OCI-LY3 (cell line): ENCODE data around the gene ZNF232.

Experiments
- H2AFZ ChIP-seq: fragments of 200-600, 300-600 bp; shearing (Covaris generic); 2 replicates; pipeline ENCODE4 v1.6.0; 2014; ENCODE audit warnings: antibody characterized with exemption, low read depth, low read length
- H3K27ac ChIP-seq: fragments of 200-600, 300-600 bp; sonication (generic); 2 replicates; pipeline ENCODE4 v1.5.1; 2014; ENCODE audit warnings: mild to moderate bottlenecking, low read length, moderate library complexity, mixed read lengths
- H3K27me3 ChIP-seq: fragments of 200-600, 300-600 bp; sonication (generic); 2 replicates; pipeline ENCODE4 v1.6.1; 2014; ENCODE audit warnings: low read depth, low read length, mixed read lengths
- H3K36me3 ChIP-seq: fragments of 200-600, 300-600 bp; sonication (generic); replicated peaks from 2 replicates; pipeline ENCODE3; 2014; ENCODE audit warnings: low read depth, low read length, mixed read lengths
- H3K4me1 ChIP-seq: fragments of 300-600, 200-600 bp; sonication (generic); 2 replicates; pipeline ENCODE4 v1.6.1; 2014; ENCODE audit warnings: low read length, mixed read lengths
- H3K4me2 ChIP-seq: fragments of 200-600, 300-600 bp; sonication (generic); 2 replicates; pipeline ENCODE4 v1.6.1; 2014; ENCODE audit warnings: low read length, mixed read lengths
- H3K4me3 ChIP-seq: fragments of 300-600, 200-600 bp; sonication (generic); 2 replicates; pipeline ENCODE4 v1.5.1; 2014; ENCODE audit warnings: antibody characterized with exemption, mild to moderate bottlenecking, low read length, moderate library complexity
- H3K79me2 ChIP-seq: fragments of 300-600, 200-600 bp; shearing (Covaris generic); 2 replicates; pipeline ENCODE4 v1.6.1; 2014; ENCODE audit warnings: mild to moderate bottlenecking, low read length, mixed read lengths
- H3K9ac ChIP-seq: fragments of 300-600, 200-600 bp; shearing (Covaris generic); 2 replicates; pipeline ENCODE4 v1.6.0; 2014; ENCODE audit warnings: mild to moderate bottlenecking, low read length, moderate library complexity
- H3K9me3 ChIP-seq: fragments of 200-600, 300-600 bp; shearing (Covaris generic); 2 replicates; pipeline ENCODE4 v1.6.1; 2014; ENCODE audit warnings: low read length, mixed read lengths; ENCODE audit not compliant: insufficient read depth
- H4K20me1 ChIP-seq: fragments of 200-600, 300-600 bp; sonication (generic); 2 replicates; pipeline ENCODE4 v1.6.1; 2016; ENCODE audit warnings: low read length, mixed read lengths; ENCODE audit not compliant: insufficient read depth
- EZH2phosphoT487 ChIP-seq: fragments of 200-600 bp; shearing (Covaris generic); IDR thresholded peaks from 2 replicates; pipeline ENCODE4 v1.6.1; 2018; ENCODE audit warnings: antibody characterized with exemption, mixed run types, low read depth
- TF ChIP-seq, protein P1 (sequence below): fragments of 200-600, 300-600 bp; sonication (generic); IDR thresholded peaks from 2 replicates; pipeline ENCODE4 v1.5.1; 2014; ENCODE audit warnings: antibody characterized with exemption, low read length, low read depth

ZNF232 gene

DNA sequence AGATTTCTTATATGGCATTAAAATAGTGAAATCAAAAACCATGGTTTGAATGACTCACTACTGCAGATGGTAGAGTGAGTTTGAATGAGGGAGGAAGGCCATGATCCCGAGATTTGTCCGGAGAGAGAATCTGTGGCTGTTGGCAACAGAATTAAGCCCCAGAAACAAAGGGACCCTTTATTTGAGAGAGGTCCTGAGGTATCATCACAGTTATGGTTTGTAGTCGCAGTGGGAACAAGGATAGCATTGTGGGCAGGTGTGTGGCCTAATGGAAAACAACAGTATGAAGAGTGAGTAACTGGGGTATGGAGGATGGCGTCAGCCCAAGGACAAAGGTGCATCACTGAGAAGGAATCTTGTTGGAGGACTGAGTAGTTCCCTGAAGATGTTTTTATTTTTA lies 42.0 kb downstream of the ZNF232 start:
- Histone ChIP-seq H3K36me3 (no peaks in the 10 kb centered on the region), H3K4me1 (no peaks in the 10 kb centered on the region), H3K9ac (no peak overlapping the region), H3K4me2 (no peak overlapping the region), H3K4me3 (no peak overlapping the region), H4K20me1 (no peaks in the 10 kb centered on the region), H3K9me3 (no peaks in the 10 kb centered on the region), H3K79me2 (no peaks in the 10 kb centered on the region), H3K27ac (no peak overlapping the region), H3K27me3 (no peaks in the 10 kb centered on the region), H2AFZ (no peak overlapping the region)
- TF ChIP-seq EZH2phosphoT487, result no peak
- TF ChIP-seq, protein P1, sequence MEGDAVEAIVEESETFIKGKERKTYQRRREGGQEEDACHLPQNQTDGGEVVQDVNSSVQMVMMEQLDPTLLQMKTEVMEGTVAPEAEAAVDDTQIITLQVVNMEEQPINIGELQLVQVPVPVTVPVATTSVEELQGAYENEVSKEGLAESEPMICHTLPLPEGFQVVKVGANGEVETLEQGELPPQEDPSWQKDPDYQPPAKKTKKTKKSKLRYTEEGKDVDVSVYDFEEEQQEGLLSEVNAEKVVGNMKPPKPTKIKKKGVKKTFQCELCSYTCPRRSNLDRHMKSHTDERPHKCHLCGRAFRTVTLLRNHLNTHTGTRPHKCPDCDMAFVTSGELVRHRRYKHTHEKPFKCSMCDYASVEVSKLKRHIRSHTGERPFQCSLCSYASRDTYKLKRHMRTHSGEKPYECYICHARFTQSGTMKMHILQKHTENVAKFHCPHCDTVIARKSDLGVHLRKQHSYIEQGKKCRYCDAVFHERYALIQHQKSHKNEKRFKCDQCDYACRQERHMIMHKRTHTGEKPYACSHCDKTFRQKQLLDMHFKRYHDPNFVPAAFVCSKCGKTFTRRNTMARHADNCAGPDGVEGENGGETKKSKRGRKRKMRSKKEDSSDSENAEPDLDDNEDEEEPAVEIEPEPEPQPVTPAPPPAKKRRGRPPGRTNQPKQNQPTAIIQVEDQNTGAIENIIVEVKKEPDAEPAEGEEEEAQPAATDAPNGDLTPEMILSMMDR, result no peak

DNA sequence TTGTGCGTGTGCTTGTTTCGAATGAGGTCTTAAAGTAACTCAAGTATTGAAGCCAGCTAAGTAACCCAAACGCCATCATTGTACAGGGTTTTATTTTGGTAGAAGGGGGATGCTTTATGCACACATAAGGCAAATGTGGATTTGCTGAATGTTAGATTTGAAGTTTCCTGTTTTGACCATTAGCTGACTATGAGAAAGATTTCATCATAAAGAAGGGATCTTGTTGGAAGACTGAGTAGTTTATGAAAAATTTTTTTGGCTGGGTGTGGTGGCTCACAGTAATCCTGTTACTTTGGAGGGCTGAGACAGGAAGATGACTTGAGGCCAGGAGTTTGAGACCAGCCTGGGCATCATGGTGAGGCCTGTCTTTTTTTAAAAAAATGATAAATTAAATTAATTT lies 43.4 kb downstream of the ZNF232 start:
- Histone ChIP-seq H3K9ac (no peak overlapping the region), H3K4me1 (no peaks in the 10 kb centered on the region), H3K36me3 (no peaks in the 10 kb centered on the region), H4K20me1 (no peaks in the 10 kb centered on the region), H3K4me3 (no peak overlapping the region), H3K27me3 (no peaks in the 10 kb centered on the region), H3K9me3 (no peaks in the 10 kb centered on the region), H2AFZ (no peak overlapping the region), H3K4me2 (no peak overlapping the region), H3K27ac (no peak overlapping the region), H3K79me2 (no peaks in the 10 kb centered on the region)
- no peak for TF ChIP-seq EZH2phosphoT487
- TF ChIP-seq, protein P1, result no peak

DNA sequence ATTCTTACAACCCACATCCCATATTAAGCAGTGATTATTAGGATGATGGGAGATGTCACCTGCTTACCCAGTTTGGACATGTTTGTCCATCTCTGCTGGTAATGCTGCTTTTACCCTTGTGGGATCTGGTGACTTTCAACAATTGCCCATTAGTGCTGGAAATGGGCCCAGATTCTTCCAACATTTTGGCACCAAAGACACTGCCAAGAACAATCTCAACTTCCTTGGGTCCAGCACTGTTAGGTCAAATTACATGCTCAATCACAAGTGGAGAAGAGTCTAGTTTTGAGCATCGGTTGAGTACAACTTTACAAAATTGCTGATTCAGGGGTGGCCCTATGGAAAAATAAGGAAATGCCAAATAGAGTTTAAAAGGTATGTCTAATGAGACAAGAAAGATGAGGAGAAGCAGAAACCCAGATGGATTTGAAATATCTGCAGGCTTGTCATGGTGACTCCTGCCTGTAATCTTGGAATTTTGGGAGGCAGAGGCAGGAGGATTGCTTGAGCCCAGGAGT lies 46.4 kb downstream of the ZNF232 start:
- Histone ChIP-seq H3K4me3 (no peak overlapping the region), H3K4me1 (no peaks in the 10 kb centered on the region), H3K79me2 (no peaks in the 10 kb centered on the region), H3K4me2 (no peak overlapping the region), H3K9ac (no peak overlapping the region), H3K9me3 (no peaks in the 10 kb centered on the region), H3K27ac (no peak overlapping the region), H4K20me1 (no peaks in the 10 kb centered on the region), H3K27me3 (no peaks in the 10 kb centered on the region), H2AFZ (no peak overlapping the region), H3K36me3 (no peaks in the 10 kb centered on the region)
- TF ChIP-seq EZH2phosphoT487, result no peak
- TF ChIP-seq, protein P1, result no peak
